ENCODE data around the gene GABARAPL2.

GRCh38 chr16:75529959-75530358 is 36.2 kb upstream of the GABARAPL2 start:
- TF ChIP-seq CTCF (IDR thresholded peaks at IDR 0.05) (no peak), POLR2A (IDR thresholded peaks at IDR 0.05) (no peak)

Data from adrenal gland (tissue), 5 donors.